SHP77 (cell line): ENCODE measurements around the gene MGAM2.

Experiments
- DNase-seq, 2 experiments: peaks; one replicate each; lab custom pipeline; 2025; lab: John Stamatoyannopoulos, UW

MGAM2 gene

GRCh38 chr7:142176901-142177300, 65.4 kb downstream of the MGAM2 start:
- DNase-seq = no peak

GRCh38 chr7:142177869-142178268, 66.4 kb downstream of the MGAM2 start:
- DNase-seq = no peak

DNA sequence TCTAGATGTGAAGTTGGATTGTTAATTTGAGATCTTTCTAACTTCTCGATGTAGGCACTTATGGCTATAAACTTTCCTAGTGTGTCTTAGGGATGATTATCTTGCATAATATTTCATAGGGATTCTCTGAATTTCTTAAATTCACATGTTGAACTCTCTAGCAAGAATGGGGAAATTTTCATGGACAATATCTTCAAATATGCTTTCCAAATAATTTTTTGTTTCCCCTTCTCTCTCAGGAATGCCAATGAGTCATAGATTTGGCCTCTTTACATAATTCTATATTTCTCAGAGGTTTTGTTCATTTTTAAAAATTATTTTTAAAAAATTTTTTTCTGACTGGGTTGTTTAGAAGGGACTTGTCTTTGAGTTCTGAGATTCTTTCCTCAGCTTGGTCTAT, 68.9 kb downstream of the MGAM2 start:
- DNase-seq = no peak

DNA sequence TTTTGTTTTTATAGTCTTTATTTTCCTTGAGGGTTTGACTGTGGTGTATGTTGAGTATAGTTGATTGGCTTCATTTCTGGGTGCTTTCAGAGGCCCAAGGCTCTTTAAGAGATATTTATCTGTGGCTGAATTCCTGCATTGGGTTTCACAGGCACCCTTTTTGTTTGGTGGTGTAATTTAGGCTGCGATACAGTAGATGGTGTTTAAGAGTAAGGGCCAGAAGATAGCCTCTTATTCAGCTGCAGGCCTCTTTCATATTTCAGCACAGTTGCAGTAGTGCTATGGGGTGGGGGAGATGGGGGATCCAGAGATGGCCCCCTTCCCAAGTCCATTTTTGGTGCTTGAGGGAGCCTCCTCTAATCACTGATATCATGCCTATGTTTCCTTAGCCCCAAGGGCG, 69.7 kb downstream of the MGAM2 start:
- DNase-seq = no peak

GRCh38 chr7:142181966-142182365, 70.4 kb downstream of the MGAM2 start:
- DNase-seq = no peak

DNA sequence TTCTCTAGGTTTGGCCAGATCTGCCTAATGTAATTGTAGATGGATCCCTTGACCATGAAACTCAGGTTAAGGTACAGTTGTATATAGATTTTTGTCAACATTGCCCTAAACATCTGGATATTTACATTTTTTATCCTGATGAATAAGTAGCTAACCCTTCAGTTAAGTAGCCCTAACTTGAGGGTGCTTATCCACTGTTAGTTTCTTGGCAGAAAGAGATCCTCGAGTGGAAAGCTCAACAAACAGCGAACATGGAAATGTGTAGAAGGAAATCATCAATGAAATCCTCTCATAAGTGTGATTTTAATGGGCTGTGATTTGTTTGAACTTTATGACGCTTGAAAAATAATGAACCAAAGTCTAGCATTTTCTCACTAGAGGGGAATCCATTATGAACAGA, 73.6 kb downstream of the MGAM2 start:
- no peak for DNase-seq

DNA sequence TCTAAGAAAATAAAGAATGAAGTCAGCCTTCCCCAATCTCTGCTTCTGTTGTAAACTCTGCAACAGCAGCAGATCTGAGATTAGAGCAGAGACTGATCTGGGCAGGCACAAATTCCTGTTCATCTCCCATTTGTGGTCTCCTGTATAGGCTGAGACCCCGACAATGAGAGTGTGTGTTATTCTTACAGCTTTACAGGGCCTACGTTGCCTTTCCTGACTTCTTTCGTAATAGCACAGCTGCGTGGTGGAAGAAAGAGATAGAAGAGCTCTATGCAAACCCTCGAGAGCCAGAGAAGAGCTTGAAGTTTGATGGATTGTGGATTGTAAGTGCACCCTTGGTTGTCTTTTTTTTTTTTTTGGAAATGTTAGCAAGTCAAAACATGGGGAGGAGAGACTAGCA, 74.3 kb downstream of the MGAM2 start:
- DNase-seq = no peak

- DNase-seq = no peak
Measured at GRCh38 chr7:142188154-142188553, 76.6 kb downstream of the MGAM2 start.

DNA sequence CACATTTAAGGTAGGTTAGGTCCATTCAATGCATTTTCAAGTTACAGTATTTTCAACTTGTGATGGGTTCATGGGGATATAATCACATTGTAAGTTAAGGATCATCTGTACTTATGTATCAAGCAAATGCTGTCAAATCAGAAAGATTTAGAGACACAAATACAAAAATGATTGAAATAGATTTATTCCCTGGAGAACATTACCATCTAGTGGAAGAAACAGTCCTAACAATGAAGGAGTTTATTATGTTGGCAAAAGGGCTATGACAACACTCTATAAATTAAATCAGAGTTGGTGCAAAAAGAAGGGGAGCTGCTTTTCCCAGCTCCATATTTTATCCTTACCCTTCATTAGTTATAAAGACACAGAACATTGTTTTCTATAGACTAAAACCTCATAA, 77.3 kb downstream of the MGAM2 start:
- no peak for DNase-seq

- no peak for DNase-seq
Measured at GRCh38 chr7:142194201-142194600, 82.7 kb downstream of the MGAM2 start.

- DNase-seq = no peak
Measured at GRCh38 chr7:142196066-142196840, 84.7 kb downstream of the MGAM2 start.

GRCh38 chr7:142200206-142200605, 88.7 kb downstream of the MGAM2 start:
- no peak for DNase-seq

- no peak for DNase-seq
Measured at GRCh38 chr7:142228537-142229104, 117.1 kb downstream of the MGAM2 start.

DNA sequence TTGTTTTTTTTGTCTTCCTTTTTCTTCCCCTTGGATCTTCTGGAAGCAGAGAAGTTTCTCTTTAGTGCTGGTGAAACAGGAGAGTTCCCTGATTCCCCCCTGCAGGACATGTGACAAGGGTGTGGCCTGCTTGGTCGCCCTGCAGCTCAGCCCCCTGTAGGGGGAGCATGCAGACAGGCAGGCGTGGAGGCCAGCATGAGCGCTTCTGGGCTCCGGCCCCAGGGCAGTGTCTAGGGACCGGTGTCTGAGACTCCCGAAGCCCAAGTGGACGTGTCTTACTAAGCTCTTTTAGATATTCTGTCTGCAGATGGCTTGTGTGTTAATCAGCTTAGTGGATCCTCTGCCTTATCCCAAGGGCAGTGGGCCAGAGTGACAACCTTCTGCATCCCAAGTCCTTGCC, 120.2 kb downstream of the MGAM2 start:
- DNase-seq = peak; percentile 7 to 28

DNA sequence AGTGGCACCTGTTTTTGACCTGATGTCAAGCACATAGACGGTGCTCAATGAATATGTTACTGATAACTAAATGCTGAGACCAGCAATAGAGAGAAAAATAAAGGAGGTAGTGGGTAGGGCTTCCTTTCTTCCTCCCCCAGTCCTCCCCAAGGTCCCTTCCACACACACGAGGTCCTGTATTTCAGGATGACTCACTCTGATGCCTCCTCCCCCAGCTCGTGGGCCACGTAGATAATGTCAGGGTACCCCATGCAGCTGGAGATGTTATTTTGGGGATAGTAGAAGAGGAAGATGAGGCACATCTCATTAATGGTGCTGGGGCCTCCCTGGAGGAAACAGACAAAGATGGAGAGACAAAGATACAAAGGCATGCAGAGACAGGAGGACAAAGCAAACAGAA, 129.0 kb downstream of the MGAM2 start:
- DNase-seq = no peak

GRCh38 chr7:142243823-142244222, 132.3 kb downstream of the MGAM2 start:
- no peak for DNase-seq

- DNase-seq = no peak
Measured at GRCh38 chr7:142248166-142249160, 136.9 kb downstream of the MGAM2 start.

DNA sequence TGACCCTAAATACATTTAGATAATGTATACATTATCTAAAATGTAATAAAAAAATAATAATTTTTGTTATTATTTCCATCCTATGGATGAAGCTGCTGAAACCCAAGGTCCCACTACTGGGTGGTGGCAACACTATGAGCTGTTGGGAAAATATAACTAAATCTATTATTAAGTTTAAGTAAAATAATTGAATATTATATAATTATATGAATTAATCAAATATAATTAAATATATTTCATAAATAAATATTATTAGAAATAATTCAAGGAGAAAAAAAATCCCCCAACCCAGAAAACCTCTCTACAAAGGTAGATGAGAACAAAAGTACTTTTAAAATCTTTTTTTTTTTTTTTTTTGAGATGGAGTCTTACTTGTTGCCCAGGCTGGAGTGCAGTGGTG, 138.4 kb downstream of the MGAM2 start:
- no peak for DNase-seq

DNA sequence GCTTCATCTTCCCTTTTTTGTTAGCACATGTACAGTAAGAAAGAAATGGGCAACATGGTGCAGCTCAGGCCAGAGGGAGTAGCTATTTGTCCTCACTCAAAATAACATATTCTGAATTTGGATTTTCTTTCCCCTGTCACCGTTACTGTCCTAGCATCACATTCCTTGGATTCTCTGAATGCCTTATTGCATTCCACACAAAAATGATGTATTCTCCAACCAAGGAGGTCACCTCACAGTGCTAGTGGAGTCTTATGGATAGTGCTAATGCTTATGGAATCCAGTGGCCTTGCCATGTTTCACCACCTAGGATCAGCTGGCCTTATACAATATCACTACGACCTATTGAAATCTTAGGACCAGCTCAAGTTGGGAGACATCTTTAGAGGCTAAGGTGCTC, 139.2 kb downstream of the MGAM2 start:
- no peak for DNase-seq

DNA sequence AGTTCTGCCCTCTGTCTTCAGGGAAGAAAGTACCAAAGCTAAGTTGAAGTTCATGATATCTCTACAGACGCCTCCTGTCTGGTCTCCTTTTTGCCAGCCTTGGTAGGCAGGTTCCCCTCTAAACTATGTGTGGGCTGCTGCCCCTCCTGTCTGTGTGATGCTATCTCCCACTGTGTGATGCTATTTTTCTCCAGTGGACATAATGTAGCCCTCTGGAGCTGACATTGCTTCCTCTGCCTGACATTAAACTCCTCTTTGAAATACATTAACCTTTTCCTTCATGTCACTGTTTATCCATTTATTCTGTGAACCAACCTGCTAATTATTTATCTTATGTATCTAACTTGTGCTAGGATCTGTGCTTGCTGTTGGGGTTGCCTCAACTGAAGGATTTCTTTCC, 146.4 kb downstream of the MGAM2 start, which contains the start of gene PRSS58:
Gene PRSS58 (minus strand): TSS at position 101 of the 400 bp plus-strand sequence. CDS start 351 bp downstream, outside the sequence.
- no peak for DNase-seq

GRCh38 chr7:142263598-142264380, 152.3 kb downstream of the MGAM2 start:
- DNase-seq = no peak
